Parathyroid adenoma (tissue), 2 donors: ENCODE results near the gene GLIPR2.

Experiments
- H2AFZ ChIP-seq: fragments of 300-600 bp; sonication (generic); one replicate; pipeline ENCODE4 v1.7.0; 2017; ENCODE audit warnings: antibody characterized with exemption, mild to moderate bottlenecking
- H3K27ac ChIP-seq: fragments of 300-600 bp; sonication (generic); one replicate; pipeline ENCODE4 v1.7.0; 2017
- H3K27me3 ChIP-seq: fragments of 300-600 bp; sonication (generic); one replicate; pipeline ENCODE4 v1.7.0; 2017; ENCODE audit warnings: low read length; ENCODE audit not compliant: control insufficient read depth, insufficient read depth
- H3K36me3 ChIP-seq: fragments of 300-600 bp; sonication (generic); one replicate; pipeline ENCODE4 v1.7.0; 2017; ENCODE audit warnings: low read length; ENCODE audit not compliant: control insufficient read depth, insufficient read depth
- H3K4me1 ChIP-seq: fragments of 300-600 bp; sonication (generic); one replicate; pipeline ENCODE4 v1.7.0; 2017; ENCODE audit warnings: control low read depth
- H3K4me2 ChIP-seq: fragments of 300-600 bp; sonication (generic); one replicate; pipeline ENCODE4 v1.7.0; 2017; ENCODE audit warnings: low read length
- H3K4me3 ChIP-seq: fragments of 300-600 bp; sonication (generic); one replicate; pipeline ENCODE4 v1.7.0; 2017; ENCODE audit warnings: low read depth, low read length
- H3K79me2 ChIP-seq: fragments of 300-600 bp; sonication (generic); one replicate; pipeline ENCODE4 v1.7.0; 2017; ENCODE audit warnings: control low read depth
- H3K9ac ChIP-seq: fragments of 300-600 bp; sonication (generic); one replicate; pipeline ENCODE4 v1.7.0; 2017; ENCODE audit warnings: mild to moderate bottlenecking
- H3K9me3 ChIP-seq: fragments of 300-600 bp; sonication (generic); one replicate; pipeline ENCODE4 v1.7.0; 2017; ENCODE audit warnings: low read length; ENCODE audit not compliant: control insufficient read depth
- TF ChIP-seq, protein P1 (sequence below): fragments of 300-600 bp; sonication (generic); IDR thresholded peaks from one replicate; pipeline ENCODE4 v1.7.0; 2017; ENCODE audit warnings: antibody characterized with exemption, mild to moderate bottlenecking
- donor health status: primary hyperparathyroidism.

The GLIPR2 gene

DNA sequence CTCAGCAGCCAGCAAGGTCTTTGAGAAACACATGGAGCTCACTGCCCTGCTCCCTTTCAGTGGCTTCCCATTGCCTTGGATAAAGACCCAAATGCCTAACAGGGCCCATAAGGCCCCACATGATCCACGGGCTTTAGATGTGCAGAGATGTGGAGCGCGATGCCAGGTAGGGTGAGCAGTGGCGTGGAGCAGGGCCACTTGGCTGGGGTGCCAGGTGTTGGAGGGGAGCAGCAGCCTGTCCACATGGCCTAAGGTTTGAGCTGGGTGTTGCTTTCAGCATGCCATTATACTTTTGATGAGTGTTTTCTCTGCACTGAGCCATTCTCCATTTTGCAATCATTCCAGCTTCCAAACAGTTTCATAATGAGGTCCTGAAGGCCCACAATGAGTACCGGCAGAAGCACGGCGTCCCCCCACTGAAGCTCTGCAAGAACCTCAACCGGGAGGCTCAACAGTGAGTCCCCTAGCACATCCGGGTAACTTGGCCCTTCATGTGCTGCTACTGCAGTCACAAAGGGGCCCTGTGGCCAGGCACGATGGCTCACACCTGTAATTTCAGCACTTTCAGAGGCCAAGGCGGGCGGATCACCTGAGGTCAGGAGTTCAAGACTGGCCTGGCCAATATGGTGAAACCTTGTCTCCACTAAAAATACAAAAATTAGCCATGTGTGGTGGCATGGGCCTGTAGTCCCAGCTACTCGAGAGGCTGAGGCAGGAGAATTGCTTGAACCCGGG, 11.1 kb downstream of the GLIPR2 start:
- no peak overlapping the region for H3K4me3 ChIP-seq
- no peaks in the 10 kb centered on the region for H3K79me2 ChIP-seq
- no peak overlapping the region for H3K4me2 ChIP-seq
- TF ChIP-seq, protein P1, sequence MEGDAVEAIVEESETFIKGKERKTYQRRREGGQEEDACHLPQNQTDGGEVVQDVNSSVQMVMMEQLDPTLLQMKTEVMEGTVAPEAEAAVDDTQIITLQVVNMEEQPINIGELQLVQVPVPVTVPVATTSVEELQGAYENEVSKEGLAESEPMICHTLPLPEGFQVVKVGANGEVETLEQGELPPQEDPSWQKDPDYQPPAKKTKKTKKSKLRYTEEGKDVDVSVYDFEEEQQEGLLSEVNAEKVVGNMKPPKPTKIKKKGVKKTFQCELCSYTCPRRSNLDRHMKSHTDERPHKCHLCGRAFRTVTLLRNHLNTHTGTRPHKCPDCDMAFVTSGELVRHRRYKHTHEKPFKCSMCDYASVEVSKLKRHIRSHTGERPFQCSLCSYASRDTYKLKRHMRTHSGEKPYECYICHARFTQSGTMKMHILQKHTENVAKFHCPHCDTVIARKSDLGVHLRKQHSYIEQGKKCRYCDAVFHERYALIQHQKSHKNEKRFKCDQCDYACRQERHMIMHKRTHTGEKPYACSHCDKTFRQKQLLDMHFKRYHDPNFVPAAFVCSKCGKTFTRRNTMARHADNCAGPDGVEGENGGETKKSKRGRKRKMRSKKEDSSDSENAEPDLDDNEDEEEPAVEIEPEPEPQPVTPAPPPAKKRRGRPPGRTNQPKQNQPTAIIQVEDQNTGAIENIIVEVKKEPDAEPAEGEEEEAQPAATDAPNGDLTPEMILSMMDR = no peak
- H3K9ac ChIP-seq = no peak overlapping the region
- H3K4me1 ChIP-seq = no peaks in the 10 kb centered on the region
- H2AFZ ChIP-seq = no peak overlapping the region
- H3K36me3 ChIP-seq = no peaks in the 10 kb centered on the region
- no peak overlapping the region for H3K27ac ChIP-seq
- no peaks in the 10 kb centered on the region for H3K9me3 ChIP-seq
- no peaks in the 10 kb centered on the region for H3K27me3 ChIP-seq

DNA sequence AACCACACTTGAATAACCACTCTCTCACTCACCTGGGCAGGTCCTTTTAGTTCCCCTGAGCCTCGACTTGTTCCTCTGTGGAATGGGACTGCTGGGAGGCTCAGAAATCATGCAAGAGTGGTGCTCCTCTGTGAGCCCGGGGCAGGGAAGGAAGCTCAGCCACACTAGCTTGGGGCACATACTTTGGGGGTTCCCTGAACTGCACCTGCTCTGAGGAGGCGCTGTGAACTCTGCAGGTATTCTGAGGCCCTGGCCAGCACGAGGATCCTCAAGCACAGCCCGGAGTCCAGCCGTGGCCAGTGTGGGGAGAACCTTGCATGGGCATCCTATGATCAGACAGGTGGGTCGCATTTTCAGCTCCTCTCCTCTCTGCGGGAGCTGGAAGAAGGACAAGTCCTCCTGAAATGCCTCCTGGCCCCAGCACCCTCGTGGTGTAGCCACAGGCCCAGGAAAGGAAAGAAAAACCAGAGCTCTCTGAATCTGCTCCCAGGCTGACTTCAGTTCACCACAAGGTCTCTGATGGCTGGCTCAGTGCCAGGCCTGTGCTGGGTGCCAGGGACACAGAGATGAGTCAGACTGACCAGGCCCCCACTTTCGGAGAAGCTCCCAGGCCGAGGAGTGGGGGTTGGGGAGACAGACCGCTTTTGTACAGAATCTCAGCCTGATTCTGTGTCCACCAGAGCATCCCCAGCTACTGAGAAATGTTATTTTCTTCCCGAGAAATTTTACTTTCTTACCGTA, 11.9 kb downstream of the GLIPR2 start:
- H3K9ac ChIP-seq = no peak overlapping the region

DNA sequence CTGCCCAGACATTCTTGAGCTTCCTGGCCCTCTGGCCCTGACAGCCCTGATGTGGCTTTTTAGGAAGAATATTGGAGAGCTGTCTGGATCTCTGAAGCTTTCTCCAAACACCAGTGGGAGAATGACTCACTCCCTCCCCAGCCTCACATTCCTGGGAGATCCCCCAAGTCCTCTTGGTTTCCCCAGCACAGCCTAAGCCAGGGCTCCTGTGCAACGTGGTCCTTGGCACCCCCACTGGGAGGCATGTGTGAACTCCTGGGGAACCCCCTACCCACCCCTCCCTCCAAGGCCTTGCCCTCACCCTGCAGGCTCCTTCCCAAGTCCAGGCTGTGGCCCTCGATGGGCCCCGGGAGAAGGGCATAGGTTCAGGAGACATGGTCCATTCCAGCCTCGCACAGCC, 12.7 kb downstream of the GLIPR2 start:
- no peaks in the 10 kb centered on the region for H3K79me2 ChIP-seq
- no peaks in the 10 kb centered on the region for H3K27me3 ChIP-seq
- no peak overlapping the region for H3K9ac ChIP-seq
- H3K4me3 ChIP-seq = no peak overlapping the region
- no peaks in the 10 kb centered on the region for H3K4me1 ChIP-seq
- no peak overlapping the region for H3K27ac ChIP-seq
- no peaks in the 10 kb centered on the region for H3K36me3 ChIP-seq
- H3K9me3 ChIP-seq = no peaks in the 10 kb centered on the region
- H3K4me2 ChIP-seq = no peak overlapping the region
- TF ChIP-seq, protein P1 = no peak
- H2AFZ ChIP-seq = no peak overlapping the region

More for the DNA sequence above, 11.9 kb downstream of the GLIPR2 start:
- TF ChIP-seq, protein P1 = no peak
- Histone ChIP-seq H3K27ac (no peak overlapping the region), H3K4me1 (no peaks in the 10 kb centered on the region), H3K79me2 (no peaks in the 10 kb centered on the region), H3K9me3 (no peaks in the 10 kb centered on the region), H3K4me2 (no peak overlapping the region), H3K36me3 (no peaks in the 10 kb centered on the region), H3K4me3 (no peak overlapping the region), H3K27me3 (no peaks in the 10 kb centered on the region), H2AFZ (no peak overlapping the region)

- Histone ChIP-seq H3K4me3 (no peak overlapping the region), H2AFZ (no peak overlapping the region), H3K79me2 (no peaks in the 10 kb centered on the region), H3K27me3 (no peaks in the 10 kb centered on the region), H3K27ac (no peak overlapping the region), H3K4me2 (no peak overlapping the region), H3K9me3 (no peaks in the 10 kb centered on the region), H3K36me3 (no peaks in the 10 kb centered on the region), H3K4me1 (no peaks in the 10 kb centered on the region), H3K9ac (no peak overlapping the region)
- TF ChIP-seq, protein P1 = no peak
Measured at GRCh38 chr9:36150574-36151315, 14.2 kb downstream of the GLIPR2 start.
